Activated CD8-positive, alpha-beta memory T cell treated with anti-CD3 and anti-CD28 coated beads for 1 hour (primary cell): ENCODE results near the gene SPINT1.

Experiments used
- DNase-seq, 2 donors: peaks; one replicate each; pipeline ENCODE4 v3.0.0-alpha.2; 2020; ENCODE audit warnings: low read depth in 1 of 2; ENCODE audit errors: extremely low read depth in 1 of 2

The SPINT1 gene

DNA sequence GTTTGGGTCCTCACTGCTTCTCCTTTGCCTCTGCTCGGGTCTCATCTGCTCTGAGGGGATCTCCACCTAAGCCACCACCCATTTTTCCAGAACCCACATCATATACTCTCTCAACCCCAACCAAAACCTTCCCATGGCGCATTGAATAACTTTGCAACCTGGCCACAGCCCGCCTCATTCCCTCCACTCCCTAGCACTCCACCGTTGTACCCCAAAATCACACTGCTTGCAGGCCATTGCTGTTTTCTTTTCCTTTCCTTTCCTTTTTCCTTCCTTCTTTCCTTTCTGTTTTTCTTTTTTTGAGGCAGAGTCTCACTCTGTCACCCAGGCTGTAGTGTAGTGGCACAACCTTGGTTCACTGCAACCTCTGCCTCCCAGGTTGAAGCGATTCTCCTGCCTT, 47.3 kb downstream of the SPINT1 start:
- DNase-seq = no peak

DNA sequence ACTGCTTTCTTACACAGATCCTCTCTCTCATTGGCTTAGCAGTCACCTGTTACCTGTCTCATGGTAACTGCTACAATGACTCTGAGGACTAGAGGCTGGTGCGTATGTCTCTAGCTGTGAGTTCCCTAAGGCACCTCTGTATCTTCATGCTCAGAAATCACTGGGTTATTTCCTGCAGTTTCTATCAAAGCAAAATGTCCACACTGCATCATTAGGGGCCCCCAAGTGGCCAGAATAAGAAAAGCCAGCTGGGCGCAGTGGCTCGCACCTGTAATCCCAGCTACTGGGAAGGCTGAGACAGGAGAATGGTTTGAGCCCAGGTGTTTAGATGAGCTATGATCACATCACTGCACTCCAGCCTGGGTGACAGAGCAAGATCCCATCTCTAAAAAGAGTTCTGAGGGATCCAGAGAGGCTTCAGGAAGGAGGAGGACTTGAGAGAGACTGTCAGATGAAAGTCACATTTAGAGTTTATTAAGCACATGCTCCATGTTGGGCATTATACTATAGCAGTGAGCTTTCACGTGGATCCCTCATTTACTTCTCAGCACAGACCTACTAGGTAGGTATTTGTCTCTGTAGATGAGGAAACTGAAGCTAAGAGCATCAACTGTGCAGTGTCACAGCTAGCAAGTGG, 48.1 kb downstream of the SPINT1 start:
- DNase-seq = no peak

DNA sequence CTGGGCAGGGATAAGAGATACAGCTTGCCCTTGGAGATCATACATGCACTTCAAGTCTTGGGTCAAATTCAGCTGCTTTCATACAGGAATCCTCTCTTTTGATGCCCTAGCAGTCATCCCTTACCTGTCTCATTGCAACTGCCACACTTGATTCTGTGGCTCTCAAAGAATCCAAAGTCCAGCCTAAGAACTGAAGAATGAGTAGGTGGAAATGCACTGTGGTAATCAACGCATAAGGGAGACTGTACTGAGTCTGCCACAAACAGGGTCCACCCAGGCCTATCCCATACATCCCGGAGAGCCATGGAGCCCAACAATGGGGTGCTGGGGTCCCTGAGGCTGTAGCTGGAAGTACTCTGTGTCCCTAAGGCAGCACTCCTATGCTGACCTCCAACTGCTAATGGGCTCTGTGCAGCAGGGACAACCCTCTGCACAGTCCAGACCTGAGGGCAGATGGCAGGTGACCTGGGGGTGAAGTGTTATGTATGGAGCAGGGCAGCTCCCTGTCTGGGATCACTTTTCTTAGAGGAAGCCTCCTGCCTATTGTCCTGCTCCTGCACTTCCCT, 48.7 kb downstream of the SPINT1 start:
- DNase-seq = no peak

- no peak for DNase-seq
These were observed 49.3 kb downstream of the SPINT1 start for GRCh38 chr15:40893019-40893670.

DNA sequence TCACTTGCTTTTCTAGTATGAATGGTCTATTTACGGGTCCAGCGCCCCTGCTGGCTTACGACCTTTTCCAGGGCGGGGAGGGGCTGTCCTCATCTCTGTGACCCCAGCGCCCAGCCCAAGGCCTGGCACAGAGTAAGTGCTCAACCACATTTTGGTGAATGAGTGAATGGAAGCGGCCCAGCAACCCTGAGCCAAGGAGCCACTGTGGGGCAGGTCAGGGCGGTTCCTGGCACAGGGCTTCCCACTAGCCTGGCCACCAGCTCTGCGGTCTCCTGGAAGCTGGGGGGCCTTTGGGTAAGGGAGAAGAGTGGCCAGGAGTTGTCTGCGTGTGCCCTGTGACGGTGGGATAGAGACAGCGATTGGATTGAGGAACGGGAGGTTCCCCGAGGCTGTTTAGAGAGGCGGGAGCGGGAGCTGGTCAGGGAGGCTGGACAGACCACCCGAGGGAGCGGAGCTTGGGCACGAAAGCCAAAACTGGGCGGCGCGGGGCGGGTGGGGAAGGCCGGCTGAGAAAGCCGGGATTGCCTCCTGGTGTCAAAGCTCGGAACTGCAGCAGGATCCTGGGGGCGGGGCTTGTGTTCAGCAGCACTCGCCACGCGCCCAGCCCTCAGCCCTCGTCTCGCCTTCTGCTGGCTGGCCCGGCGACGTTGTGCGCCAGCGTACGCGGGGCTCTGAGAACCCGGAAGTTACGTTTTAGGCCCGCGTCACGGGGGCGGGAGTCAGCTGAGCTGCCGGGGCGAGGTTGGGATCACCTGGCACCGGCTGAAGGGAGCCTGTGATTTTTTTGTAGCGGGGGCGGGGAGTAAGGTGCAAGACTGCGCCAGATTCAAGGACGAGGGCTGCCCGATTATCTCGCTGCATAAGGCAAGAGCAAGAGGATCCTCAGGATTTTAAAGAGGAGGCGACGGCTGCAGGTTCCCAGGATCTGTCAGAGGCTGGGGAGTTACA, 50.2 kb downstream of the SPINT1 start, which contains the start of gene VPS18:
Gene VPS18 (plus strand): TSS at position 718 of the 948 bp plus-strand sequence. CDS start 319 bp downstream, outside the sequence.
- peak; percentile 93 to 97 for DNase-seq

DNA sequence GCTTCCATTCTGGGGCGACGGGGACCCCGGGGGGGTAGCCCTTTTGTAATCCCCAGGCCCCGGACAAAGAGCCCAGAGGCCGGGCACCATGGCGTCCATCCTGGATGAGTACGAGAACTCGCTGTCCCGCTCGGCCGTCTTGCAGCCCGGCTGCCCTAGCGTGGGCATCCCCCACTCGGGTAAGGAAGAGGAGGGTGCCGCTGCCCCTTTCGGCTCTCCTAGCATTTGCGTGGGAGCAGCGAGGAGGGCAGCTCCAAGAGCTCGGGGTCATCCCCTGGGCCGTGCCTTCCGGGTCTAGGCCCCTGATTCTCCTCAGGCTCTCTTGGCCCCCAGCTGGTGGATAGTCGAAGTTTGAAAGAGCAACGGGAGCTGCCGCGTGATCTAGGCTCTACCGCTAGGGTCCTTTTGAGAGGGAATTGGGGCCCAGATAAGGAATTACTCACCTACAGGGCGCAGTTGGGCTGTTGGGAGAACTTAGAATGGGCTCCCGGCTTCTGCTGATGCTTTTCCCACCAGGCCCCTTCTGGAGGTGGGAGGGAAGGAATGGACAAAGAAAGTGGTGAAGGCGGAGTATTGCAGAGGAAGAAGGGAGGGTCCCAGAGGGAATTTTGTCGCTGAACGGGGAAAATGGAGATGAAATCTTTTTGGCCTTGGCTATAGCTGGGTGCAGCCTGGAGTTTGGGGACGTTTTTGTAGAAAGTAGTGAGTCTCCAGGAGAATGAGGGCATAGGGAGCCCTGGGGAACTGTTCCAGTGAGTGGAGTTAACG, 51.0 kb downstream of the SPINT1 start:
- peak in 1 of 2 donors; percentile 36 for DNase-seq

GRCh38 chr15:40899536-40900207, 55.8 kb downstream of the SPINT1 start:
- no peak for DNase-seq

- no peak for DNase-seq
These were observed 56.6 kb downstream of the SPINT1 start for GRCh38 chr15:40900256-40901052.

- no peak for DNase-seq
These were observed 57.2 kb downstream of the SPINT1 start for GRCh38 chr15:40901053-40901443.

DNA sequence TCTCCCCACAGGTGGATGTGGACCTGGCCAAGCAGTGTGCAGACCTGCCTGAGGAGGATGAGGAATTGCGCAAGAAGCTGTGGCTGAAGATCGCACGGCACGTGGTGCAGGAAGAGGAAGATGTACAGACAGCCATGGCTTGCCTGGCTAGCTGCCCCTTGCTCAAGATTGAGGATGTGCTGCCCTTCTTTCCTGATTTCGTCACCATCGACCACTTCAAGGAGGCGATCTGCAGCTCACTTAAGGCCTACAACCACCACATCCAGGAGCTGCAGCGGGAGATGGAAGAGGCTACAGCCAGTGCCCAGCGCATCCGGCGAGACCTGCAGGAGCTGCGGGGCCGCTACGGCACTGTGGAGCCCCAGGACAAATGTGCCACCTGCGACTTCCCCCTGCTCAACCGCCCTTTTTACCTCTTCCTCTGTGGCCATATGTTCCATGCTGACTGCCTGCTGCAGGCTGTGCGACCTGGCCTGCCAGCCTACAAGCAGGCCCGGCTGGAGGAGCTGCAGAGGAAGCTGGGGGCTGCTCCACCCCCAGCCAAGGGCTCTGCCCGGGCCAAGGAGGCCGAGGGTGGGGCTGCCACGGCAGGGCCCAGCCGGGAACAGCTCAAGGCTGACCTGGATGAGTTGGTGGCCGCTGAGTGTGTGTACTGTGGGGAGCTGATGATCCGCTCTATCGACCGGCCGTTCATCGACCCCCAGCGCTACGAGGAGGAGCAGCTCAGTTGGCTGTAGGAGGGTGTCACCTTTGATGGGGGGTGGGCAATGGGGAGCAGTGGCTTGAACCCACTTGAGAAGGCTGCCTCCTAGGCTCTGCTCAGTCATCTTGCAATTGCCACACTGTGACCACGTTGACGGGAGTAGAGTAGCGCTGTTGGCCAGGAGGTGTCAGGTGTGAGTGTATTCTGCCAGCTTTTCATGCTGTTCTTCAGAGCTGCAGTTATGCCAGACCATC, 59.0 kb downstream of the SPINT1 start:
- no peak for DNase-seq

- no peak for DNase-seq
These were observed 60.8 kb downstream of the SPINT1 start for GRCh38 chr15:40904552-40905201.

GRCh38 chr15:40906091-40906990, 62.5 kb downstream of the SPINT1 start:
- DNase-seq = peak in 1 of 2 donors; percentile 63

GRCh38 chr15:40906991-40907802, 63.3 kb downstream of the SPINT1 start:
- no peak for DNase-seq
